Tibial nerve (tissue), 4 donors: ENCODE results near the gene ZC3H6. TPM values are rescaled to one million over a fixed set of nuclear protein-coding genes. Genes with fewer than 3 reads are reported as not detected.

Source experiments
- DNase-seq, 2 donors: peaks; one replicate each; pipeline ENCODE4 v3.0.0-alpha.2; 2019; ENCODE audit warnings: low spot score in 2 of 2
- H3K27ac ChIP-seq, 4 donors: fragments of 200-600 bp; sonication (generic) in 3 of 4; one replicate each; pipeline ENCODE4 v1.5.1; 2017 to 2019; ENCODE audit warnings: mild to moderate bottlenecking in 1 of 4
- H3K27me3 ChIP-seq, 2 donors: fragments of 200-600 bp; sonication (generic) in 1 of 2; one replicate each; pipeline versions ENCODE4 v1.5.1 to v1.6.0; 2017 to 2019
- H3K36me3 ChIP-seq, 3 donors: fragments of 200-600 bp; sonication (generic); one replicate each; pipeline ENCODE4 v1.5.1; 2018 to 2019
- H3K4me1 ChIP-seq, 4 donors: fragments of 200-600 bp; sonication (generic) in 3 of 4; one replicate each; pipeline ENCODE4 v1.5.1; 2017 to 2019
- H3K4me3 ChIP-seq, 4 donors: fragments of 200-600 bp; sonication (generic) in 3 of 4; one replicate each; pipeline ENCODE4 v1.5.1; 2017 to 2019; ENCODE audit warnings: mild to moderate bottlenecking in 1 of 4, moderate library complexity in 1 of 4
- H3K9me3 ChIP-seq, 4 donors: fragments of 200-600 bp; sonication (generic) in 3 of 4; one replicate each; pipeline ENCODE4 v1.5.1; 2017 to 2019
- EP300 ChIP-seq, 2 donors: sonication (generic); formaldehyde crosslinking; IDR thresholded peaks; one replicate each; pipeline ENCODE4 v1.6.1; 2017; ENCODE audit warnings: antibody characterized with exemption in 2 of 2, mild to moderate bottlenecking in 1 of 2
- POLR2A ChIP-seq, 2 donors: fragments of 450-650 bp; IDR thresholded peaks; one replicate each; pipeline ENCODE4 v1.6.1; 2017; ENCODE audit warnings: antibody characterized with exemption in 2 of 2, mild to moderate bottlenecking in 2 of 2, moderate library complexity in 2 of 2
- WGBS, 2 donors: methylation state at CpG; one replicate each; pipeline ENCODE4 v1.1.5; 2018; 5-methylcytosine and 5-hydroxymethylcytosine counted together
- total RNA-seq, 4 donors: library from RNA; depleted of rRNA; stranded (reverse); fragments of >200 nt; gene quantifications; one replicate each; pipeline ENCODE4 v1.1.0, GENCODE V29; 2016
- TF ChIP-seq, protein P1 (sequence below), 5 experiments: fragments of 200-600 bp in 3 of 5; fragments of 450-650 bp in 2 of 5; sonication (generic) in 3 of 5; IDR thresholded peaks; one replicate each; pipeline ENCODE4 v1.5.1; 2016 to 2019; ENCODE audit warnings: antibody characterized with exemption in 5 of 5, mild to moderate bottlenecking in 3 of 5, moderate library complexity in 2 of 5

ZC3H6 gene
- total RNA-seq, 4 donors from 2014 or later, result 12.0 to 19.9 (median 15.3) TPM

DNA sequence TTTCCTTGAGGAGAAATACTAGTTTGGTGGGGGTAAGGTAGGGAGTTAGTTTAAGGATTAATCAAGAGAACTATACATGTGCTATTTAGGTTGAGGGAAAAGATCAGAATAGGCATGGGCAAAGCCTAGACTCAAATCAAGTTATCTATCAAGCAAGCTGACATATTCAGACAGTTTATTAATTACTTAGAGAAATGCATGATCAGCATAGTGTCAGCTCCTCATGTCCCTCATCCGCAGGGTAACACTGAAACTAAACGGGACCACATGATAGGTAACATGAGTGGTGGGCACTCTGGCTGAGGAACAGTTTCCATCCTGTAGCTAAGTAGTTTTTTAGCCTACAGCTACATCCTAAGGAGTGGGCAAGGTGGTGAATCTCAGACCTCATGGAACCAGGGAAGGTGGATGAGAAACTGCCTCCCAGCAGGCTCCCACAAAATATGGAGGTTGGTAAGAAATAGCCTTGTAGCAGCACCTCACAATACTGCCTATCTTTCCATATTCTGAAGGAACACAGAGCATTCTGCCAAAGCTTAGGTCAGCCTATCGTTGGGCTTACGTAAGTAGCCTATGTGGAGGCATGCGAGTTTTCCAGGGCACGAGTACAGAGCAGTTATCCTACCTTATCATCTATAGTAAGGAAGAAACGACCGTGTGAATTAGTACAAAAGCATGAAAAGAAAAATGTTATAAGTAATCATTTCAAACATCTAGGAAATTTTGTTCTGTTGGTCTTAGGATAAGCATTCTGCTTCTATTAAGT is 18.4 kb downstream of the ZC3H6 start:
- no peak for TF ChIP-seq EP300 (IDR thresholded peaks at IDR 0.05)
- TF ChIP-seq POLR2A (IDR thresholded peaks at IDR 0.05), result no peak
- TF ChIP-seq, protein P1, sequence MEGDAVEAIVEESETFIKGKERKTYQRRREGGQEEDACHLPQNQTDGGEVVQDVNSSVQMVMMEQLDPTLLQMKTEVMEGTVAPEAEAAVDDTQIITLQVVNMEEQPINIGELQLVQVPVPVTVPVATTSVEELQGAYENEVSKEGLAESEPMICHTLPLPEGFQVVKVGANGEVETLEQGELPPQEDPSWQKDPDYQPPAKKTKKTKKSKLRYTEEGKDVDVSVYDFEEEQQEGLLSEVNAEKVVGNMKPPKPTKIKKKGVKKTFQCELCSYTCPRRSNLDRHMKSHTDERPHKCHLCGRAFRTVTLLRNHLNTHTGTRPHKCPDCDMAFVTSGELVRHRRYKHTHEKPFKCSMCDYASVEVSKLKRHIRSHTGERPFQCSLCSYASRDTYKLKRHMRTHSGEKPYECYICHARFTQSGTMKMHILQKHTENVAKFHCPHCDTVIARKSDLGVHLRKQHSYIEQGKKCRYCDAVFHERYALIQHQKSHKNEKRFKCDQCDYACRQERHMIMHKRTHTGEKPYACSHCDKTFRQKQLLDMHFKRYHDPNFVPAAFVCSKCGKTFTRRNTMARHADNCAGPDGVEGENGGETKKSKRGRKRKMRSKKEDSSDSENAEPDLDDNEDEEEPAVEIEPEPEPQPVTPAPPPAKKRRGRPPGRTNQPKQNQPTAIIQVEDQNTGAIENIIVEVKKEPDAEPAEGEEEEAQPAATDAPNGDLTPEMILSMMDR (IDR thresholded peaks at IDR 0.05), result no peak
- H3K27ac ChIP-seq, result no peak overlapping the region
- peaks cover 0 to 13% (median 0%) of the 10 kb centered on the region in 4 donors for H3K4me1 ChIP-seq
- H3K27me3 ChIP-seq, result no peaks in the 10 kb centered on the region
- WGBS, 2 donors, result 91% methylated on average over 8 of the region's 8 CpGs
- no peaks in the 10 kb centered on the region for H3K36me3 ChIP-seq
- no peaks in the 10 kb centered on the region for H3K9me3 ChIP-seq
- no peak for DNase-seq
- H3K4me3 ChIP-seq, result no peak overlapping the region

GRCh38 chr2:112295407-112296078 is 20.1 kb downstream of the ZC3H6 start:
- no peak for DNase-seq
- 68 to 72% methylated on average over 5 of the region's 5 CpGs for WGBS, 2 donors

GRCh38 chr2:112296407-112296806 is 21.0 kb downstream of the ZC3H6 start:
- Histone ChIP-seq H3K4me3 (no peak overlapping the region), H3K4me1 (peaks cover 0 to 13% (median 0%) of the 10 kb centered on the region in 4 donors), H3K36me3 (peaks cover 0 to 14% (median 0%) of the 10 kb centered on the region in 3 donors), H3K9me3 (no peaks in the 10 kb centered on the region), H3K27ac (no peak overlapping the region), H3K27me3 (no peaks in the 10 kb centered on the region)
- 80 to 86% methylated on average over 2 of the region's 2 CpGs for WGBS, 2 donors
- TF ChIP-seq, protein P1 (IDR thresholded peaks at IDR 0.05), result no peak
- TF ChIP-seq EP300 (IDR thresholded peaks at IDR 0.05) (no peak), POLR2A (IDR thresholded peaks at IDR 0.05) (no peak)
- DNase-seq, result no peak

More at GRCh38 chr2:112295407-112296078, 20.1 kb downstream of the ZC3H6 start:
- Histone ChIP-seq H3K4me1 (peaks cover 0 to 13% (median 0%) of the 10 kb centered on the region in 4 donors), H3K36me3 (peaks cover 0 to 6% (median 0%) of the 10 kb centered on the region in 3 donors), H3K9me3 (no peaks in the 10 kb centered on the region), H3K27ac (no peak overlapping the region), H3K27me3 (no peaks in the 10 kb centered on the region), H3K4me3 (no peak overlapping the region)
- TF ChIP-seq POLR2A (IDR thresholded peaks at IDR 0.05), result no peak
- TF ChIP-seq, protein P1 (IDR thresholded peaks at IDR 0.05), result no peak
- TF ChIP-seq EP300 (IDR thresholded peaks at IDR 0.05), result no peak

GRCh38 chr2:112301171-112301584 is 25.8 kb downstream of the ZC3H6 start:
- Histone ChIP-seq H3K27ac (no peak overlapping the region), H3K36me3 (peaks cover 0 to 38% (median 0%) of the 10 kb centered on the region in 3 donors), H3K4me3 (no peak overlapping the region), H3K9me3 (no peaks in the 10 kb centered on the region), H3K27me3 (no peaks in the 10 kb centered on the region), H3K4me1 (no peaks in the 10 kb centered on the region)
- DNase-seq, result no peak
- TF ChIP-seq POLR2A (IDR thresholded peaks at IDR 0.05) (no peak), EP300 (IDR thresholded peaks at IDR 0.05) (no peak)
- TF ChIP-seq, protein P1 (IDR thresholded peaks at IDR 0.05), result no peak

GRCh38 chr2:112301973-112302372 is 26.6 kb downstream of the ZC3H6 start:
- Histone ChIP-seq H3K27me3 (no peaks in the 10 kb centered on the region), H3K36me3 (peaks cover 0 to 46% (median 6%) of the 10 kb centered on the region in 3 donors), H3K4me3 (no peak overlapping the region), H3K4me1 (no peaks in the 10 kb centered on the region), H3K9me3 (no peaks in the 10 kb centered on the region), H3K27ac (no peak overlapping the region)
- DNase-seq, result no peak
- no peak for TF ChIP-seq POLR2A (IDR thresholded peaks at IDR 0.05)
- TF ChIP-seq, protein P1 (IDR thresholded peaks at IDR 0.05), result no peak
- TF ChIP-seq EP300 (IDR thresholded peaks at IDR 0.05), result no peak
